ENCODE measurements around the gene FAM83G. TPM values are rescaled to one million over a fixed set of nuclear protein-coding genes. Genes with fewer than 3 reads are reported as not detected.
"Not testable (repeated sequence)": the region's sequence is repeated elsewhere in the genome, so short reads cannot be mapped to it uniquely, and the experiment has no call there.

Gene FAM83G
- total RNA-seq, 1 donor from 2014 or later: 5.8 TPM

GRCh38 chr17:19023209-19023999 is 18.8 kb upstream of the FAM83G start:
- H3K4me3 ChIP-seq: no peak overlapping the region
- H3K27me3 ChIP-seq (ENCODE audit: low read depth): no peaks in the 10 kb centered on the region
- TF ChIP-seq CTCF (IDR thresholded peaks at IDR 0.05): no peak
- no peaks in the 10 kb centered on the region for H3K36me3 ChIP-seq
- intact Hi-C loops (cut with DNase I): no loop called here
- no peak for ATAC-seq
- peak; percentile 20 for DNase-seq
- no peaks in the 10 kb centered on the region for H3K9me3 ChIP-seq
- no peaks in the 10 kb centered on the region for H3K4me1 ChIP-seq
- no peak overlapping the region for H3K27ac ChIP-seq

- no peaks in the 10 kb centered on the region for H3K36me3 ChIP-seq
- no peak overlapping the region for H3K27ac ChIP-seq
- ATAC-seq (no peak), DNase-seq (peak; percentile 20)
- H3K4me1 ChIP-seq: no peaks in the 10 kb centered on the region
- intact Hi-C loops (cut with DNase I): no loop called here
- no peaks in the 10 kb centered on the region for H3K9me3 ChIP-seq
- no peak for TF ChIP-seq CTCF (IDR thresholded peaks at IDR 0.05)
- H3K4me3 ChIP-seq: no peak overlapping the region
- H3K27me3 ChIP-seq (ENCODE audit: low read depth): no peaks in the 10 kb centered on the region
These were observed 18.2 kb upstream of the FAM83G start for GRCh38 chr17:19022747-19023146.

GRCh38 chr17:19022128-19022527 is 17.6 kb upstream of the FAM83G start:
- Histone ChIP-seq H3K9me3 (no peaks in the 10 kb centered on the region), H3K36me3 (no peaks in the 10 kb centered on the region), H3K27me3 (ENCODE audit: low read depth) (no peaks in the 10 kb centered on the region), H3K4me3 (no peak overlapping the region), H3K27ac (no peak overlapping the region), H3K4me1 (no peaks in the 10 kb centered on the region)
- intact Hi-C loops (cut with DNase I): no loop called here
- ATAC-seq: no peak
- TF ChIP-seq CTCF (IDR thresholded peaks at IDR 0.05): no peak
- peak; percentile 42 for DNase-seq

GRCh38 chr17:19021622-19022083 is 17.1 kb upstream of the FAM83G start:
- no peak for TF ChIP-seq CTCF (IDR thresholded peaks at IDR 0.05)
- Histone ChIP-seq H3K27ac (no peak overlapping the region), H3K9me3 (no peaks in the 10 kb centered on the region), H3K4me3 (no peak overlapping the region), H3K27me3 (ENCODE audit: low read depth) (no peaks in the 10 kb centered on the region), H3K4me1 (no peaks in the 10 kb centered on the region), H3K36me3 (no peaks in the 10 kb centered on the region)
- intact Hi-C loops (cut with DNase I): no loop called here
- DNase-seq (peak; percentile 55), ATAC-seq (no peak)

GRCh38 chr17:19021011-19021621 is 16.6 kb upstream of the FAM83G start:
- H3K4me1 ChIP-seq; H3K27ac ChIP-seq; H3K4me3 ChIP-seq; ATAC-seq; H3K36me3 ChIP-seq; H3K9me3 ChIP-seq; intact Hi-C loops (cut with DNase I); H3K27me3 ChIP-seq (ENCODE audit: low read depth): not testable (repeated sequence)
- peak; percentile 25 for DNase-seq

- intact Hi-C loops (cut with DNase I): no loop called here
- ATAC-seq: no peak
These were observed 15.5 kb upstream of the FAM83G start for GRCh38 chr17:19020016-19020415.

More at GRCh38 chr17:19020016-19020415, 15.5 kb upstream of the FAM83G start:
- Histone ChIP-seq H3K27me3 (ENCODE audit: low read depth) (no peaks in the 10 kb centered on the region), H3K4me1 (no peaks in the 10 kb centered on the region), H3K9me3 (no peaks in the 10 kb centered on the region), H3K36me3 (no peaks in the 10 kb centered on the region), H3K4me3 (no peak overlapping the region), H3K27ac (no peak overlapping the region)
- DNase-seq: no peak
- TF ChIP-seq CTCF (IDR thresholded peaks at IDR 0.05): no peak

All from lower lobe of right lung (tissue), 2 donors.